C4-2B (cell line): ENCODE data around the gene SNRNP70.

ENCODE experiments used
- CTCF ChIP-seq: fragments of 450-650 bp; conservative IDR thresholded peaks from 2 replicates; pipeline ENCODE4 v1.5.1; 2017; ENCODE audit warnings: mild to moderate bottlenecking
- ZFX ChIP-seq: fragments of 450-650 bp; IDR thresholded peaks from 2 replicates; pipeline ENCODE4 v1.6.1; 2017

GRCh38 chr19:49157445-49158224 lies 72.4 kb downstream of the SNRNP70 start, which contains the start of gene TRPM4:
- TF ChIP-seq CTCF (no peak), ZFX (peak; percentile 41; the same call in 1 of the 2 replicates)
